ENCODE results near the gene MEG3. TPM values are rescaled to one million over a fixed set of nuclear protein-coding genes. Genes with fewer than 3 reads are reported as not detected.

Gene MEG3
- total RNA-seq, 2 experiments from 2014 or later = not detected

- POLR2A ChIA-PET = no interaction called here
- Mint-ChIP-seq H3K4me1 (ENCODE audit: low read depth) (peaks cover 2% of the 10 kb centered on the region), H3K9me3 (ENCODE audit: insufficient read depth) (no peaks in the 10 kb centered on the region), H3K27ac (no peak overlapping the region), H3K36me3 (ENCODE audit: low read depth) (no peaks in the 10 kb centered on the region), H3K27me3 (ENCODE audit: low read depth) (peaks cover 27% of the 10 kb centered on the region), H3K4me3 (no peak overlapping the region)
- CTCF ChIA-PET = no interaction called here
- ATAC-seq (no peak), DNase-seq (no peak)
Observed at GRCh38 chr14:100820957-100821356, 5.0 kb upstream of the MEG3 start.

GRCh38 chr14:100822013-100822412 is 3.9 kb upstream of the MEG3 start:
- POLR2A ChIA-PET = no interaction called here
- H3K27ac Mint-ChIP-seq = no peak overlapping the region
- peaks cover 35% of the 10 kb centered on the region for H3K27me3 Mint-ChIP-seq (ENCODE audit: low read depth)

GRCh38 chr14:100822532-100823296 is 3.2 kb upstream of the MEG3 start:
- Mint-ChIP-seq H3K4me3 (no peak overlapping the region), H3K4me1 (ENCODE audit: low read depth) (peaks cover 6% of the 10 kb centered on the region), H3K27ac (no peak overlapping the region), H3K9me3 (ENCODE audit: insufficient read depth) (no peaks in the 10 kb centered on the region), H3K27me3 (ENCODE audit: low read depth) (peaks cover 39% of the 10 kb centered on the region), H3K36me3 (ENCODE audit: low read depth) (no peaks in the 10 kb centered on the region)
- ChIA-PET CTCF (no interaction called here), POLR2A (no interaction called here)
- ATAC-seq = no peak
- DNase-seq = no peak

More at GRCh38 chr14:100822013-100822412, 3.9 kb upstream of the MEG3 start:
- H3K4me3 Mint-ChIP-seq = no peak overlapping the region
- no peaks in the 10 kb centered on the region for H3K9me3 Mint-ChIP-seq (ENCODE audit: insufficient read depth)
- no peaks in the 10 kb centered on the region for H3K36me3 Mint-ChIP-seq (ENCODE audit: low read depth)
- peaks cover 6% of the 10 kb centered on the region for H3K4me1 Mint-ChIP-seq (ENCODE audit: low read depth)
- no peak for ATAC-seq
- CTCF ChIA-PET = no interaction called here
- DNase-seq = no peak

GRCh38 chr14:100823413-100824080 is 2.4 kb upstream of the MEG3 start:
- no peak overlapping the region for H3K27ac Mint-ChIP-seq
- ChIA-PET POLR2A (no interaction called here), CTCF (no interaction called here)
- H3K4me1 Mint-ChIP-seq (ENCODE audit: low read depth) = peaks cover 6% of the 10 kb centered on the region
- no peaks in the 10 kb centered on the region for H3K36me3 Mint-ChIP-seq (ENCODE audit: low read depth)
- no peak overlapping the region for H3K4me3 Mint-ChIP-seq
- H3K27me3 Mint-ChIP-seq (ENCODE audit: low read depth) = peaks cover 39% of the 10 kb centered on the region
- ATAC-seq = no peak
- no peaks in the 10 kb centered on the region for H3K9me3 Mint-ChIP-seq (ENCODE audit: insufficient read depth)
- DNase-seq = no peak

GRCh38 chr14:100824091-100824551 is 1.8 kb upstream of the MEG3 start:
- no peaks in the 10 kb centered on the region for H3K36me3 Mint-ChIP-seq (ENCODE audit: low read depth)
- H3K4me1 Mint-ChIP-seq (ENCODE audit: low read depth) = peaks cover 6% of the 10 kb centered on the region
- no peak overlapping the region for H3K27ac Mint-ChIP-seq
- POLR2A ChIA-PET = no interaction called here
- CTCF ChIA-PET = no interaction called here
- H3K27me3 Mint-ChIP-seq (ENCODE audit: low read depth) = peaks cover 39% of the 10 kb centered on the region
- DNase-seq = no peak
- H3K9me3 Mint-ChIP-seq (ENCODE audit: insufficient read depth) = no peaks in the 10 kb centered on the region
- no peak for ATAC-seq
- no peak overlapping the region for H3K4me3 Mint-ChIP-seq

- H3K27ac Mint-ChIP-seq = no peak overlapping the region
- no peak for ATAC-seq
- DNase-seq = no peak
- ChIA-PET POLR2A (no interaction called here), CTCF (no interaction called here)
- no peaks in the 10 kb centered on the region for H3K36me3 Mint-ChIP-seq (ENCODE audit: low read depth)
- H3K27me3 Mint-ChIP-seq (ENCODE audit: low read depth) = peaks cover 42% of the 10 kb centered on the region
- no peak overlapping the region for H3K4me3 Mint-ChIP-seq
- H3K9me3 Mint-ChIP-seq (ENCODE audit: insufficient read depth) = no peaks in the 10 kb centered on the region
- H3K4me1 Mint-ChIP-seq (ENCODE audit: low read depth) = peaks cover 6% of the 10 kb centered on the region
Observed at GRCh38 chr14:100824901-100825712, 811 bp upstream of the MEG3 start.

- Mint-ChIP-seq H3K27me3 (ENCODE audit: low read depth) (peaks cover 42% of the 10 kb centered on the region), H3K9me3 (ENCODE audit: insufficient read depth) (no peaks in the 10 kb centered on the region), H3K27ac (no peak overlapping the region), H3K4me3 (no peak overlapping the region), H3K36me3 (ENCODE audit: low read depth) (no peaks in the 10 kb centered on the region), H3K4me1 (ENCODE audit: low read depth) (peaks cover 6% of the 10 kb centered on the region)
- DNase-seq (no peak), ATAC-seq (no peak)
- POLR2A ChIA-PET = no interaction called here
- CTCF ChIA-PET = no interaction called here
Observed at GRCh38 chr14:100826391-100827100, 628 bp downstream of the MEG3 start.

- no peaks in the 10 kb centered on the region for H3K36me3 Mint-ChIP-seq (ENCODE audit: low read depth)
- DNase-seq (no peak), ATAC-seq (no peak)
- ChIA-PET CTCF (no interaction called here), POLR2A (no interaction called here)
- peaks cover 38% of the 10 kb centered on the region for H3K27me3 Mint-ChIP-seq (ENCODE audit: low read depth)
- no peaks in the 10 kb centered on the region for H3K9me3 Mint-ChIP-seq (ENCODE audit: insufficient read depth)
- no peak overlapping the region for H3K27ac Mint-ChIP-seq
- no peak overlapping the region for H3K4me3 Mint-ChIP-seq
- peaks cover 6% of the 10 kb centered on the region for H3K4me1 Mint-ChIP-seq (ENCODE audit: low read depth)
Observed at GRCh38 chr14:100827101-100828021, 1.4 kb downstream of the MEG3 start.

- peaks cover 6% of the 10 kb centered on the region for H3K4me1 Mint-ChIP-seq (ENCODE audit: low read depth)
- ATAC-seq (no peak), DNase-seq (no peak)
- CTCF ChIA-PET = no interaction called here
- H3K36me3 Mint-ChIP-seq (ENCODE audit: low read depth) = no peaks in the 10 kb centered on the region
- H3K9me3 Mint-ChIP-seq (ENCODE audit: insufficient read depth) = no peaks in the 10 kb centered on the region
- no peak overlapping the region for H3K4me3 Mint-ChIP-seq
- no peak overlapping the region for H3K27ac Mint-ChIP-seq
- peaks cover 33% of the 10 kb centered on the region for H3K27me3 Mint-ChIP-seq (ENCODE audit: low read depth)
- POLR2A ChIA-PET = no interaction called here
Observed at GRCh38 chr14:100828031-100828769, 2.3 kb downstream of the MEG3 start.

GRCh38 chr14:100830681-100831080 is 4.8 kb downstream of the MEG3 start:
- DNase-seq (no peak), ATAC-seq (no peak)
- Mint-ChIP-seq H3K27me3 (ENCODE audit: low read depth) (peaks cover 18% of the 10 kb centered on the region), H3K36me3 (ENCODE audit: low read depth) (no peaks in the 10 kb centered on the region), H3K4me1 (ENCODE audit: low read depth) (peaks cover 6% of the 10 kb centered on the region), H3K27ac (no peak overlapping the region), H3K9me3 (ENCODE audit: insufficient read depth) (no peaks in the 10 kb centered on the region), H3K4me3 (no peak overlapping the region)
- ChIA-PET CTCF (no interaction called here), POLR2A (no interaction called here)

Data from activated CD8-positive, alpha-beta T cell treated with anti-CD3 and anti-CD28 coated beads, Interleukin-2, amount 10 ng/mL, durations not matched to agents 7 days and 5 days (primary cell).